Measurements from ENCODE around the gene B4GALT4.

DNA sequence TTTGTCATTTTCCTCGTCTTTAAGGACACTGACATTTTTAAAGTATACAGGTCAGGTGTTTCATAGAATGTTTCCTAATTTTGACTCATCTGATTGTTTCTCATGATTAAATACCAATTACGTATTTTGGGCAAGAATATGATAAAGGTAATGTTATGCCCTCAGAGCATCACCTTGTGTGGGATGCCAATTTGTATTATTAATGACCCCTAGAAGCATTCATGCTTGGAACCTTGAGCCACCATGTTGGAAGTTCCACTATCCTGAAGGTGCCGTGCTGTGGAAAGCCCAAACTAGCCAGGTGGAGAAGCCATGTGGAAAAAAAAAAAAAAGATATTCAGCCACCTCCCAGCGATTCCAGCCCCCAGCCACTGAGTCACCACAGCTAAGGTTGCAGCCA lies 19.1 kb upstream of the B4GALT4 start:
- TF ChIP-seq, protein P1, sequence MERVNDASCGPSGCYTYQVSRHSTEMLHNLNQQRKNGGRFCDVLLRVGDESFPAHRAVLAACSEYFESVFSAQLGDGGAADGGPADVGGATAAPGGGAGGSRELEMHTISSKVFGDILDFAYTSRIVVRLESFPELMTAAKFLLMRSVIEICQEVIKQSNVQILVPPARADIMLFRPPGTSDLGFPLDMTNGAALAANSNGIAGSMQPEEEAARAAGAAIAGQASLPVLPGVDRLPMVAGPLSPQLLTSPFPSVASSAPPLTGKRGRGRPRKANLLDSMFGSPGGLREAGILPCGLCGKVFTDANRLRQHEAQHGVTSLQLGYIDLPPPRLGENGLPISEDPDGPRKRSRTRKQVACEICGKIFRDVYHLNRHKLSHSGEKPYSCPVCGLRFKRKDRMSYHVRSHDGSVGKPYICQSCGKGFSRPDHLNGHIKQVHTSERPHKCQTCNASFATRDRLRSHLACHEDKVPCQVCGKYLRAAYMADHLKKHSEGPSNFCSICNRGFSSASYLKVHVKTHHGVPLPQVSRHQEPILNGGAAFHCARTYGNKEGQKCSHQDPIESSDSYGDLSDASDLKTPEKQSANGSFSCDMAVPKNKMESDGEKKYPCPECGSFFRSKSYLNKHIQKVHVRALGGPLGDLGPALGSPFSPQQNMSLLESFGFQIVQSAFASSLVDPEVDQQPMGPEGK (CRISPR knock-in tag; IDR thresholded peaks at IDR 0.05; ENCODE audit: borderline replicate concordance) = no peak
- no peak for TF ChIP-seq BACH2 (CRISPR knock-in tag; IDR thresholded peaks at IDR 0.05; ENCODE audit: borderline replicate concordance)
- TF ChIP-seq SNAI2 (CRISPR knock-in tag; IDR thresholded peaks at IDR 0.05) = no peak
- TF ChIP-seq, protein P2, sequence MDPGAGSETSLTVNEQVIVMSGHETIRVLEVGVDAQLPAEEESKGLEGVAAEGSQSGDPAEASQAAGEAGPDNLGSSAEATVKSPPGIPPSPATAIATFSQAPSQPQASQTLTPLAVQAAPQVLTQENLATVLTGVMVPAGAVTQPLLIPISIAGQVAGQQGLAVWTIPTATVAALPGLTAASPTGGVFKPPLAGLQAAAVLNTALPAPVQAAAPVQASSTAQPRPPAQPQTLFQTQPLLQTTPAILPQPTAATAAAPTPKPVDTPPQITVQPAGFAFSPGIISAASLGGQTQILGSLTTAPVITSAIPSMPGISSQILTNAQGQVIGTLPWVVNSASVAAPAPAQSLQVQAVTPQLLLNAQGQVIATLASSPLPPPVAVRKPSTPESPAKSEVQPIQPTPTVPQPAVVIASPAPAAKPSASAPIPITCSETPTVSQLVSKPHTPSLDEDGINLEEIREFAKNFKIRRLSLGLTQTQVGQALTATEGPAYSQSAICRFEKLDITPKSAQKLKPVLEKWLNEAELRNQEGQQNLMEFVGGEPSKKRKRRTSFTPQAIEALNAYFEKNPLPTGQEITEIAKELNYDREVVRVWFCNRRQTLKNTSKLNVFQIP (CRISPR knock-in tag; IDR thresholded peaks at IDR 0.05; ENCODE audit: borderline replicate concordance, low read depth) = no peak
- TF ChIP-seq ZNF565 (CRISPR knock-in tag; conservative IDR thresholded peaks at IDR 0.05; ENCODE audit: low read depth) = no peak
- no peak for TF ChIP-seq ZFP3 (CRISPR knock-in tag; IDR thresholded peaks at IDR 0.05)
- TF ChIP-seq ISL1 (CRISPR knock-in tag; IDR thresholded peaks at IDR 0.05) = no peak
- no peak for TF ChIP-seq RARB (CRISPR knock-in tag; IDR thresholded peaks at IDR 0.05)
- TF ChIP-seq ZFP30 (CRISPR knock-in tag; IDR thresholded peaks at IDR 0.05) = no peak
- TF ChIP-seq, protein P3, sequence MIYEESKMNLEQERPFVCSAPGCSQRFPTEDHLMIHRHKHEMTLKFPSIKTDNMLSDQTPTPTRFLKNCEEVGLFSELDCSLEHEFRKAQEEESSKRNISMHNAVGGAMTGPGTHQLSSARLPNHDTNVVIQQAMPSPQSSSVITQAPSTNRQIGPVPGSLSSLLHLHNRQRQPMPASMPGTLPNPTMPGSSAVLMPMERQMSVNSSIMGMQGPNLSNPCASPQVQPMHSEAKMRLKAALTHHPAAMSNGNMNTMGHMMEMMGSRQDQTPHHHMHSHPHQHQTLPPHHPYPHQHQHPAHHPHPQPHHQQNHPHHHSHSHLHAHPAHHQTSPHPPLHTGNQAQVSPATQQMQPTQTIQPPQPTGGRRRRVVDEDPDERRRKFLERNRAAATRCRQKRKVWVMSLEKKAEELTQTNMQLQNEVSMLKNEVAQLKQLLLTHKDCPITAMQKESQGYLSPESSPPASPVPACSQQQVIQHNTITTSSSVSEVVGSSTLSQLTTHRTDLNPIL (CRISPR knock-in tag; IDR thresholded peaks at IDR 0.05; ENCODE audit: low read depth) = no peak
- TF ChIP-seq, protein P4, sequence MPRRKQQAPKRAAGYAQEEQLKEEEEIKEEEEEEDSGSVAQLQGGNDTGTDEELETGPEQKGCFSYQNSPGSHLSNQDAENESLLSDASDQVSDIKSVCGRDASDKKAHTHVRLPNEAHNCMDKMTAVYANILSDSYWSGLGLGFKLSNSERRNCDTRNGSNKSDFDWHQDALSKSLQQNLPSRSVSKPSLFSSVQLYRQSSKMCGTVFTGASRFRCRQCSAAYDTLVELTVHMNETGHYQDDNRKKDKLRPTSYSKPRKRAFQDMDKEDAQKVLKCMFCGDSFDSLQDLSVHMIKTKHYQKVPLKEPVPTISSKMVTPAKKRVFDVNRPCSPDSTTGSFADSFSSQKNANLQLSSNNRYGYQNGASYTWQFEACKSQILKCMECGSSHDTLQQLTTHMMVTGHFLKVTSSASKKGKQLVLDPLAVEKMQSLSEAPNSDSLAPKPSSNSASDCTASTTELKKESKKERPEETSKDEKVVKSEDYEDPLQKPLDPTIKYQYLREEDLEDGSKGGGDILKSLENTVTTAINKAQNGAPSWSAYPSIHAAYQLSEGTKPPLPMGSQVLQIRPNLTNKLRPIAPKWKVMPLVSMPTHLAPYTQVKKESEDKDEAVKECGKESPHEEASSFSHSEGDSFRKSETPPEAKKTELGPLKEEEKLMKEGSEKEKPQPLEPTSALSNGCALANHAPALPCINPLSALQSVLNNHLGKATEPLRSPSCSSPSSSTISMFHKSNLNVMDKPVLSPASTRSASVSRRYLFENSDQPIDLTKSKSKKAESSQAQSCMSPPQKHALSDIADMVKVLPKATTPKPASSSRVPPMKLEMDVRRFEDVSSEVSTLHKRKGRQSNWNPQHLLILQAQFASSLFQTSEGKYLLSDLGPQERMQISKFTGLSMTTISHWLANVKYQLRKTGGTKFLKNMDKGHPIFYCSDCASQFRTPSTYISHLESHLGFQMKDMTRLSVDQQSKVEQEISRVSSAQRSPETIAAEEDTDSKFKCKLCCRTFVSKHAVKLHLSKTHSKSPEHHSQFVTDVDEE (CRISPR knock-in tag; IDR thresholded peaks at IDR 0.05) = no peak
- TF ChIP-seq ZC3H10 (CRISPR knock-in tag; IDR thresholded peaks at IDR 0.05) = no peak
- no peak for TF ChIP-seq PPARA (CRISPR knock-in tag; IDR thresholded peaks at IDR 0.05; ENCODE audit: borderline replicate concordance)
